GM19468 (cell line): Measurements from ENCODE around the gene FADS3.

ENCODE experiments used
- ATAC-seq: cut with Tn5 transposase; IDR thresholded peaks from one replicate; pipeline ENCODE4 v1.9.1; 2021; ENCODE audit warnings: mild to moderate bottlenecking, moderate library complexity, moderate number of reproducible peaks; ENCODE audit not compliant: unreplicated experiment; ENCODE audit errors: extremely low read depth

FADS3 gene

DNA sequence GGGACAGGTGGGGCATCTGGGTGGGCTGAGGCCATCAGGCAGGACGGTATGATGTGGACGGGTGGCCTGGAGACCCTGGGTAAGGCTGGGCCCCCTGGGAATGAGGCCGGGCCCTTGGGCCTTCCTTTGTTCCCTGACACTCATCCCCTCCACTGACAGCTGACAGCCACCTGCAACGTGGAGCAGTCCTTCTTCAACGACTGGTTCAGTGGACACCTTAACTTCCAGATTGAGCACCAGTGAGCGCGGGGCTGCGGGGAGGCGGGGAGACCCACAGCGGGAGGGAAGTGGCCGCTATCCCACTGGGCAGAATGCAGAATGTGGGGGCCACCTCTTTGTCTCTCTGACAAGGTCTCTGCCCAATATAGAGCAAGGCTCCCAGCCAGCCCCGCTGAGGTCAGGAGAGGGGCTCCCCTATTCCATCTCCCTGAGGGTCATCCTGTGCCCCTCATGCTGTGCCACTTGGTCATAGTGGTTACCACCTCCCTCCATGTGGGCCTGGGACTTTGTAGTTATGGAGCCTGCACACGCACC, 27.7 kb downstream of the FADS3 start:
- no peak for ATAC-seq

DNA sequence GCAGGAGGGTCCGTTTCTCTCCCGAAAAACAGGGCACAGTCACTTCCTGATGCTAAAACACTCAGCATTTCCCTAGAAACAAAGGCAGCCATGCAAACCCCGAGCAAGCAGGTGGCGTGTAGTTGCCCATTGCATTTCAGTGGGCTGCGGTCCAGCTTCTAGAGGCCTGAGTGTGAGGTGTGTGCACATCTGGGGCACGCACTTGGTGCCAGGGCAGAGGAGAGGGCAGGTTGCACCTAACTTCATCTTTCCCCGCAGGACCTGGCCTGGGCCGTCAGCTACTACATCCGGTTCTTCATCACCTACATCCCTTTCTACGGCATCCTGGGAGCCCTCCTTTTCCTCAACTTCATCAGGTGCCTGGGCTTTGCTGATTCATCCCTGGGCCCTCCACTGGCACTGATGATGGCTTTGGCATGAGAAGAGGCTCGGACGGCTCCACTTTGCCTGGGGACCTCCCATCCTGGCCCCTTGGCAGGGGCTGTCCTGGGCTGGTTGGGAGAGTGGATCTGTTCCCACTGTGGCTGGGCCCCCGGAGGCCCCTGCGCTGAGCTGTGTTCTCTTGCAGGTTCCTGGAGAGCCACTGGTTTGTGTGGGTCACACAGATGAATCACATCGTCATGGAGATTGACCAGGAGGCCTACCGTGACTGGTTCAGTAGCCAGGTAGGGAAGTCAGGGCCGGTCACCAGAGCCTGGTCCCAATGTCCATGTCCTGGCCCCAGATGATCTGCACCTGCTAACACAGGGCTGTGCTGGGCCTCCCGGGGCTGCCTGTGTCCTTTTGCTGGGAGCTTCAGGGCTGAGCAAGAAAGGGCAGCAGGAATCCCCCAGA, 28.4 kb downstream of the FADS3 start:
- no peak for ATAC-seq

DNA sequence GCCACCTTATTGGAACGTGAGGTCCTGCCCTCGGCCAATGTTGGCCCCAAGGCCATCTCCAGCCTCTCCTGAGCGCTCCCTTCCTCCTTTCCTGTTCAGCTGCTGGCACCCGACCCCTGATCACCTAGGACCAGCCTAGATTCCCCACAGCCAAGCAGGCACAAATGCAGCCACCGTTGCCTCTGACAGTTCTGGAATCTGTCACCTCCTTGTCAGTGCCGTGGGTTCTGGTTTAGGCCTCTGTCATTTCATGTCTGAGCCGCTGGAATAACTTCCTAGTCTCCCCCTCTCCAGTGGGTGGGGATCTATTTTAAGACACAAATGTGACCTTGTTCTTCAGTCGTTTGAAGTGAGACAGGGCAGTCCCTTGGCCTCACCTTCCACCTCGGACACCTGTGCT, 29.7 kb downstream of the FADS3 start:
- no peak for ATAC-seq

DNA sequence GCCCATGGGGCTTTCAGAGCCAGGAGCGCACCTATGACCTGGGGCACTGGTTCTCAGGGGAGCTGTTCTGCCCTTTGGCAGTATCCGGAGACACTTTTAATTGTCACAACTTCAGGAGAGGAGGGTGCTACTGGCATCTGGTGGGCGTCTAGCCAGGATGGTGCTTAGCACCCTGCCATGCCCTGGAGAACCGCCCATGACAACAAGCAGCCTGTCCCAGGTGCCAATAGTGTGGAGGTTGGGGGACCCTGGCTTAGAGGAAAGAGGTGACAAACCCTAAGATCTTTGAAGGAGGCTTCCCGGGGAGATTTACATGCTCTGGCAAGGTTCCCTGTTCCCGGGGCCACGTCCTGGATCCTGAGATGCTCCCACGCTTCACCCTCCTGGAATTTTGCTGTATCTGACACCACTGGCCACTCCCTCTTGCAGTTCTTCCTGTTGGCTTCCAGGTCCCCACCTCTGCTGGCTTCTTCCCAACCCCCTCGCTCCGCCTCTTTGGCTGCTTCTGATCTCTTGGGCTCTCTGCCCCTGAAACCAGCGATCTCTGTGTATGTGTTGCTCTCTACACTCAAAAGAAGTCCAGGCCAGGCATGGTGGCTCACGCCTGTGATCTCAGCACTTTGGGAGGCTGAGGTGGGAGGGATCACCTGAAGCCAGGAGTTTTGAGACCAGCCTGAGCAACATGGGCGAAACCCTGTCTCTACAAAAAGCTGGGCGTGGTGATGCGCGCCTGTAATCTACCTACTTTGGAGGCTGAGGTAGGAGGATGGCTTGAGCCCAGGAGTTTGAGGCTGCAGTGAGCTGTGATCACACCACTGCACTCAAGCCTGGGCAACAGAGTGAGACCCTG, 31.1 kb downstream of the FADS3 start:
- no peak for ATAC-seq

DNA sequence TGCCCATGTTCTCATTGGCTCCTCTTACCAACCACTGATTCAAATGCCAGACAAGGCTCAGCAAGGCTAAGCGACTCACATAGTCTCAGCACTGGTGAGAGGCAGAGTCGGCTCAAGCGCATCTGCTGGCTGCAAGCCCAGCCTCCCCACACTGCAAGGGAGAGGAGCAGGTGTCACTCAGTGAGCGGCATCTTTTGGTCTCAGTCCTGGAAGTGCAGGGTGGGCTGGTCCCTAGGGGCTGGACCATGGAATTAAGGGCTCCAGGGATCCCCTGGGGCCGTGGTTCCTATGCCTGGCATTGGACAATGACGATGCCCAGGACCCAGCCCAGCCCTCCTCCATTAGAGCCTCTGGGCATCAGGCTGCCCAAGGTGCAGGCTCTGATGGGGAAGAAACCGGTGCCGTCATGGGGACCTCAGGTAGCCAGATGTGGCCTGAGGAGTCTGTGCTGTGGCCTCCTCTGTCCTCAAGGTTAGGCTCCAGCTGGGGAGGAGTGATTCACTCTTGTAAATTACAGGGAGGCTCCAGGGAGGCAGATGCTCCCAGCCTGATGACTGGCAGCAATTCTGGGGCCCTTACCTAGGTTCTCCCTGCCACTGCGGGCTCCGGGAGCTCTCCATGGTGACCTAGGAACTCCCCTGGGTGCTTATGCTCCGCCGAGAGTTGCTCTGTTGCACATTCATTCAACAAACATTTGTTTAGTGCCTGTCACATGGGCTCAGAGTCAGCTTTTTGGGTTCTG, 35.2 kb downstream of the FADS3 start:
- ATAC-seq = no peak

DNA sequence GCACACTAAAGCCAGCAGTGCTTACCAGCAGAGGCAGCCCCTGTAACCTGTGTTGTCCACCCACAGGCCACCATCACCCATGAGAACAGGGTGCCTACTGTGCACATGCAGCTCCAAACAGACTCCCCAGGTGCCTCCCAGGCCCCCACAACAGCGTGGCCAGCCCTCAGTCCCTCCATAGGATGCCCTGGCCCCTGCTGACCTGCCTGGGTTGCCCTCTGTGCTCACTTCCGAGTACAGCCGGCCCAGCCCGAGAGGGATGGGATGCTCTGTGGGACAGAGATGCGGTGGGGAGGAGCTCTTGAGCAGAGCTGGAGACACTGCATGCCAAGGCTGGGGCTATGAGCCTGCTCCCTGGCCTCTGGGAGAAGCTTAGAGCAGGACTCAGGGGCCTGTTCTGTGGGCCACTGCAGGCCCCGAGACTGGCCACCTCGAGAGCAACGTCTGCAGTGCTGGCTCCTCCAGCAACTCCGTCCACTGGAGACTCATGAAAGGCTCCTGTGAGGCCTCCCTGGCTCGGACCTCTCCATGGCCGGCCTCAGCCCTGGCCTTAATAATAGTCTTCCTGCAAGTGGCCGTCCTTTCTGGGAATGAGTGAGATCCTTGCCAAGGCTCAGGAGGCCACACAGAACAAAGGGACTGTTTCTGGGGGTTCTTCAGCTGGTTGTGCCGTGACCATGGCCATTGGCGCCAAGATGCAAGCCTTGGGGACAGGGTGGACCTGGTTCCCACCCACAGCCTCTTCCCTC, 36.2 kb downstream of the FADS3 start:
- no peak for ATAC-seq

DNA sequence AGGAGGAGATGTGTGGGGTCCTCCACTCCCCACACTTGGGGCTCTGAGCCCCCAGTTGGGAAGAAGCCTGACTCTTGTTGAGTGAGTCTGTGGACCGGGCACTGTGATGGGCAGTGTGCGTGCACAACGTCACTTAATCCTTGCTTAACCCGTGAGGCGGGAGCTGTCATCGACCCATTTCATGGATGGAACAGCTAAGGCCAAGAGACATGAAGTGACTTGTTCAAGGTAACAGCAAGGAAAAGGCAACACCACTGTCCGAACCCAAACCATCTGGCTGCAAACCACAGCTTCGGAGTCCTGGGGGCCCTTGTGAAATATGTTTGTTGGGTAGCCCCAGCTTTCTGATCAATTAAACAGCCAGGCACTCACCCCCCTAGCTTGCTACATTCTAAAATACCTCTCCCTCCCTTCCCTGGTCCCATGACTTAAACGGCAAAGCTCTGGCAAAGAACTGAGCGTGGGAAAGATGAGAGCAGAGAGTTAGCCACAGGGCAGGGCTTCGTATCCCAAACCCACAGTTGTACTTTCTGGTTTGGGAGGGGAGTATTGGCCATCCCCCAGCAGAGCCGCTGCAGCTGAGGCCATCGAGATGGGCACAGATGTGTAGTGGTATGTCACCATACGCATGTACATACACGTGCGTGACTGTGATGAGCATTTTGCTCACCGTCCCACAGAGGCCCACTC, 37.0 kb downstream of the FADS3 start:
- no peak for ATAC-seq

DNA sequence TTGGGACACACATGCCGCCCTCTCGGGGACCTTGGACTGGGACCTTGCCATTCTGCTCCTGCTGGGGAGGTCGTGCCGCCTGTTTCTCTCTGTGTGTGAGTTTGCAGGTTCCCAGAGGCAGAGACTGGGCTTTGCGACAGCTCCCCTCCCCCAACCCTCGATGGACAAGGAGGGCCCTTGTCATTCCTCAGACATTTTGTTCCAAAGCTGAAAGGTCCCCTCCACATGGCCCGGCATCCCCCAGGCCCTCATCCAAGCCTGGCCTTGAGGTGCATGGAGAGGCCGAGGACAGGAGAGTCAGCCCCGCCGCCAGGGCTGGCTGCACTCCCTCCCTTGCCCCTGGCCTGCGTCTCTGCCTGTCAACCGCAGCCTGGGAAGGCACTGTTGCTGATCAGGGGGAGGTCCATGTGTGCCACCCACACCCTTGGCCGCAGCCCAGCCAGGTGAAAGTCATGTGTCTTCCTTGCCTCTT, 37.6 kb downstream of the FADS3 start:
- ATAC-seq = no peak

DNA sequence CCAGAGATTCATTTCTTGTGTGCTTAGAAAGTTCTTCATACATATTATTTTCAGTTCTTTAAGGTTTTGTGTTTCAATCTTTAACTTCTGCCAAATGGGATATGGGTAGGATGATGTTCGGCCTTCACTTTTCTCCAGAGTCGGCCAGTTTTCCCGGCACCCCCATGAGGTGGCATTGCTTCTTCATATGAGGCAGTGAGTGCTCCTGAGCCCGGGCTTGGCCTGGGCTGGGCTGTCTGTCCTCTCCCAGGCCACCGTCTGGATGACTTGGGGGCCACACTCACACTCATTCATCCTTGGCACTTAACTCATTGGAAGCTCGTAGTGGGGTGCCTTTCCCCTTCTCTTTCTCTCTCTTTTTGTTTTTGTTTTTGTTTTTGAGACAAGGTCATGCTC, 39.4 kb downstream of the FADS3 start:
- no peak for ATAC-seq

DNA sequence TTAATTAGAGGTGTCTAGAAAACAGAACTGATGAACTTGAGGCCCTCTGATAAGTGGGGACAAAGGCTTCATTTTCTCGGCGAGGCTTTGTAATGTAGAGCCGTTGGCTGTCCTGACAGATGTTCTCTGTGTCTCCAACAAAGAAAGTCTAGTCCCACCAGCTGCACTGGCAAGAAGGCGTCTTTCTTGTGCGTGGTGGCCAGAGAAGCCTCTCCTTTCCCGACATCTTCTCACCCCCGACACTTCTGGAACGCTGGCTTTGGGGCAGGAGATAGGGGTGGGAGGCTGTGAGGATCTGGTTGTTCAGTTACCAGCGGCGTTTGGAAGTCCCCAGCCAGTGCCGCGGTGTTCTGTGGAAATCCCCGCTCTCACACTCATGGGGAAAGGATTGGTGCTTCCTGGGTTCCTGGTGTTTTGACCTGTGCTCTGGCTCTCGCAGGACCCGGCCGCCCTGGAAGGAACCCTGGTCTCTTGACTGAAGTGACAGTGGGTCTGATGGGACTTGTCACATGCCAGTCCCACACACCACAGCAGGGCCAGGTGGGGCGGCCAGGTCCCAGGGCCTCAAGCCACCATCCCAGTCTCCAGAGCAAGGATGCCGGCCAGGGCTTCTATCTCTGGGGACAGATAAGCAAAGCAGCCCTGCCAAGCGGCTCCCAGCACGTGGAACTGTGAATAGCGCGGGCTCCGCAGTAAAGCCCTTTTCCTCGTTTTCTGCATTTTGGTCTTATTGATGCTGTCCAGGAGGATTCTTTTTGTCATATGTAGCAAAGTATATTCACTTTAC, 40.0 kb downstream of the FADS3 start:
- ATAC-seq = no peak

DNA sequence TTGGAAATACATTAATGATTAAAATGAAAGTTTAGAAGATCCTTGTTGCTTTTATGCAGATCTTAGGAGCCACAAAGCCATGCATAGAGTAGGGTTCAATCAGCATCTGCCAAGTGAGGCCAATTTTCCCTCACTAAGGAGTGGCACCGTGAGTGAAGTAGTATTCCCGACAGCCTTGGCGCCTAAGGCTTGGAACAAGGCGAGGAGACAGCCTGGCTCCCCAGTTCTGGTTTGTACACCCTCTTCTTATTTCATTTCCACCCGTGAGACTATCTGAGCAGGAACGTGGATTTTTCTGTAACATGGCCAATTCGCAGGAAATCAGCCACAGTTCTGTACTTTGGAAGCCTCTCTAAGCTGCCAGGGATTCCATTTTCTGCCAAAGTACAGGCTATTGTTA, 40.7 kb downstream of the FADS3 start:
- no peak for ATAC-seq

DNA sequence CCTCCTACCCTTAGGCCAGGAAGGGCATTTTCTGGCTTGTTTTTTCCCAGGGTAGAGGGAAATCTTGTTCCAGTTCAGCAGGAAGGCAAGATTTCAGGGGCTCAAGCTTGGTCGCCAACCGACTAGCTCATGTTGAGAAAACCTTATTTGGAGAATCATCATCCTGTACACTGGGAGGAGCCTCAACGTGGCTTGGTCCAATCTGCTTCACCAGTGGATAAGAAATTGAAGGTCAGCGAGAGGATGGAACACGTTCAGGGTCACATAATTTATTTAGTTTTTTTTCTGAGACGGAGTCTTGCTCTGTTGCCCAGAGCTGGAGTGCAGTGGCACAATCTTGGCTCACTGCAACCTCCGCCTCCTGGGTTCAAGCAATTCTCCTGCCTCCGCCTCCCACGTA, 42.7 kb downstream of the FADS3 start:
- ATAC-seq = no peak

DNA sequence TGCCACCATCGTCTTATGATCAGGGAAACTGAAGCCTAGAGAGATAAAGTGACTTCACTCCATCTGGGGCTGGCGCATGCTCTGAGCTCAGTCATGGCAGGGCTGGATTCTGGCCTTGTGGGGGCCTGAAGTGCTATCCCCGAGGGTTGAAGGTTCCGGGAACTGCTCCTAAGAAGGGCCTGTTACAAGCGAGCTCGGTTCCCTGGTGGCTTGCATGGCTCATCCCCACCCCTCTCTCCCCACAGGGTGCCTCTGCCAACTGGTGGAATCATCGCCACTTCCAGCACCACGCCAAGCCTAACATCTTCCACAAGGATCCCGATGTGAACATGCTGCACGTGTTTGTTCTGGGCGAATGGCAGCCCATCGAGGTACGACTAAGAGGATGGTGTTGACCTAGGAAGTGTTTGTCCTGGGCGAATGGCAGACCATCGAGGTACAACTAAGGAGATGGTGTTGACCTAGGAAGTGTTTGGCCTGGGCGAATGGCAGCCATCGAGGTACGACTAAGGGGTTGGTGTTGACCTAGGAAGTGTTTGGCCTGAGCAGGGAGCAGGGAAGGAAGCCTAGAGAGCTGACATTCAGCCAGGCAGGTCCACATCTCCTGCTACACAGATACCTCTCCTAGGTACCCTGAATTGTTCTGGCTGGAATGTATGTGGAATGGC, 43.3 kb downstream of the FADS3 start:
- no peak for ATAC-seq

DNA sequence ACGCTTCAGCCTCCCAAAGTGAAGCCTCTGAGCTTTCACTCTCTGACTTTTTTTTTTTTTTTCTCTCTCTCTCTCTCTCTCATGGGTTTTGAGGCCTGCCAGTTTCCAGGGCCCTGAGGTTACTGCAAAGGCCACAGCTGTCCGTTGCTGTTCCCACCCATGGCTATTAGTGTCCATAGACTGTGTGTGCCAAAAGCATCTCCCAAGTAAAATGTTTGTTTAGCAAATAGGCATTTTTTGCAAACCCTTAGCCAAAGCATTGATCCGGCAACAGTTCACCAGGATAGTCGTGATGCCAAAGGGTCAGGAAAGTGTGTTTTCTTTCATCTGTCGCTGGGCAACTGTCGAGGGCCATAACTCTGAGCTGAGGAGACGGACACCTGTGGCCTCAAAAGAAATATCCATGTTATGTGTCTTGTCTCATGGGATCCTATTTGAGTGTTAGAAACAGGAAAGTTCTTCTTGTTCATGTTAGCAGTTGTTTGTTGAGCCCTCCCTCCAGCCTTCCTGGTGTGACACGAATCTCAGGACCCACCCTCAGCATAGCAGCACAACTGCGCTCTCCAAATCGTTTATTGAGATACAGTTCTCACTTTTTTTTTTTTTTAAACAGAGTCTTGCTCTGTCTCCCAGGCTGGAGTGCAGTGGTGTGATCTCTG, 44.9 kb downstream of the FADS3 start:
- no peak for ATAC-seq

DNA sequence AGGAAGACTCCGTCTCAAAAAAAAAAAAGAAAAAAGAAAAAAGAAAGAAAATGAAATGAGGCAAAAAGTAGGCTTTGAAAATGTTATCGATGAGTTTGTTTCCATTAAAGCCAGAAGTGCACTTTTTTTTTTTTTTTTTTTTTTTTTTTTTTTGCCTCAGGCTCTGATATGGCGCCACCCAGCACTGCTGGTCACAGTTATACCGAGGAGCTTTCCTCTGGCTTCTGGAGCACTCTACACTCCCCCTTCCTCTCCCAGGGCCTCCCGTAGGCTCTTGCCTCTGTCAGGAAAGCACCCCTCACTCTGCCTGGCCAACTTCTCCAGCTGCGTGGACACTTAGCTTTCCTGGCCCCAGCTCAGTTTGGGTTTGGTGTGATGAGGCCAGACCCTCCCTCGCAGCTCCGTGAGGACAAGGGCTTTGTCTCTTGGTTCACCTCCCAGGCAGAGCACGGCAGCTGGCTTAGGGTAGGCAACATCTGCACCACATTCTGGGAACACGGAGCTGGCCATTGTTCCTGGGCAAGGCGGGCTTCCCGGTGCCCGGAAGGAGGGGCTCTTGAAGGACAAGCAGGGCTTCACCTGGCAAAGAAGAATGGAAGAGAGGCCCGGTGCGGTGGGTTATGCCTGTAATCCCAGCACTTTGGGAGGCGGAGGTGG, 46.3 kb downstream of the FADS3 start:
- ATAC-seq = no peak

DNA sequence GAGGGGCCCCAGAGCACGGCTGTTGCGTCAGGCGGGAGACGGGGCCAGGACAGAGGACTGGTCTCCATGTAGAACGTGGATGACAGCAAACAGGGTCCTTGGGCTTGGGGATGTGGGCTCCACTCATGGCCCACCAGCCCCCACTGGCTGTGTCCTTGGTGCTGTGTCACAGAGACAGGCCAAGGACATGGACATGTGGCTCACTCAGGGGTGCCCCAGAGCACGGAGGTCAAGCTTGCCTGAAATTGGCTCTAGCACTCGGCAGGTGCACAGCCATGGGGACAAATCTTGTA, 48.9 kb downstream of the FADS3 start:
- ATAC-seq = no peak
